ENCODE data around the gene DENND1A. TPM values are rescaled to one million over a fixed set of nuclear protein-coding genes. Genes with fewer than 3 reads are reported as not detected.

Gene DENND1A
- total and polyA plus RNA-seq, 4 donors, result 7.9 to 22.0 (median 13.9) TPM

DNA sequence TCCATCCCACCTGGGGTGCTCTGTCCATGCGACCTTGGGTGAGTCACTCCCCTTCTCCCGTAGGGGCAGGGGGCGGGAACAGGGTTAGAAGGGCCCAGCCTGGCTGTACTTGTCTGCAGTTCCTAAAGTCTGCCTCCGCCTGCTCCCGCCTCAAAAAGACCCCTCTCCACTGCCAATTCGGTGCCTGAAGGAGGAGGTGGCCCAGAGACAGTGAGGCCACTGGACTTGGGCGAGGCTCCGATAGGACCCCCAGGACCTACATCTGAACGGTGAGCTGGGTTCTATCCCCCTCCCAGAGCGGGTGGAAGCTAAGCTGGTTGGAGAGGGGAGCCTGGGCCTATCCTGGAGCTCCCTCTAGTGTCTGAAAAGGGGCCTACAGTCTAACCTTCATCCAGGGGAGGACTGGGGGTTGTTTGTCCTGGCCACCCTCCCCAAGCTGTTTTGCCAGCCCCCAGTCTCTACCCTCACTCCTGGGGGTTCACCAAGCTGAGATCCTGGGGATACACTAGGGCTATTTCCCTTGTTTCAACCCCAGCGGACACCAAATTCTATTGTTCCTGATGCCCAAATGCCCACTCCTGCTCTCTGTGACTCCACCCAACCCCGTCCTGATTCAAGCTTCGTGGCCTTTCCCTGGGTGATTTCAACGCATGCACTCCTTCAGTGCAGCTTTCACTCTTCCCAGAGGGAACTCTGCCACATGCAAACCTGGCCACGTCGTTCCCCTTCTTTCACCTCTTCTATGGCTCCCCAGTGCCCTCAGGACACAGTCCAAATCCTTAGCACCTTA lies 580.0 kb downstream of the DENND1A start (continued):
- TF ChIP-seq TAF1 (conservative IDR thresholded peaks at IDR 0.05) (no peak), FOXA1 (IDR thresholded peaks at IDR 0.05) (no peak)

DNA sequence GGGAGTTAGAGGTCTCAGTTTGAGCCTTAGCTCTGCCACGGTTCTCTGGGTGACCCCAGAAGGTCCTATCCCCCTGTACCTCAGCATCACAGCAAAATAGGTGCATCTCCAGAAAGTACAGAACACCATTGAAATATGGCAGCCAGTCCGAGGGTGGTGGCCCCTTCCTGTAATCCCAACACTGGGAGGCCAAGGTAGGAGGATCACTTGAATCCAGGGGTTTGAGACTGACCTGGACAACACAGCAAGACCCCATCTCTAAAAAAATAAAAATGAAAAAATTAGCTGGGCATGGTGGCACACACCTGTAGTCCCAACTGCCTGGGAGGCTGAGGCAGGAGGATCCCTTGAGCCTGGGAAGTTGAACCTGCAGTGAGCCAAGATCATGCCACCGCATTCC lies 580.9 kb downstream of the DENND1A start:
- no peaks in the 10 kb centered on the region for H3K9me3 ChIP-seq (ENCODE audit: control insufficient read depth in 4 of 4, low read length in 3 of 4)
- no peaks in the 10 kb centered on the region for H3K27me3 ChIP-seq (ENCODE audit: control insufficient read depth in 4 of 4, insufficient read depth in 4 of 4, low read length in 3 of 4)
- DNase-seq (ENCODE audit: low spot score), result no peak
- no peak overlapping the region for H3K27ac ChIP-seq (ENCODE audit: low read depth in 1 of 2, low read length in 2 of 2)
- TF ChIP-seq, protein P1, sequence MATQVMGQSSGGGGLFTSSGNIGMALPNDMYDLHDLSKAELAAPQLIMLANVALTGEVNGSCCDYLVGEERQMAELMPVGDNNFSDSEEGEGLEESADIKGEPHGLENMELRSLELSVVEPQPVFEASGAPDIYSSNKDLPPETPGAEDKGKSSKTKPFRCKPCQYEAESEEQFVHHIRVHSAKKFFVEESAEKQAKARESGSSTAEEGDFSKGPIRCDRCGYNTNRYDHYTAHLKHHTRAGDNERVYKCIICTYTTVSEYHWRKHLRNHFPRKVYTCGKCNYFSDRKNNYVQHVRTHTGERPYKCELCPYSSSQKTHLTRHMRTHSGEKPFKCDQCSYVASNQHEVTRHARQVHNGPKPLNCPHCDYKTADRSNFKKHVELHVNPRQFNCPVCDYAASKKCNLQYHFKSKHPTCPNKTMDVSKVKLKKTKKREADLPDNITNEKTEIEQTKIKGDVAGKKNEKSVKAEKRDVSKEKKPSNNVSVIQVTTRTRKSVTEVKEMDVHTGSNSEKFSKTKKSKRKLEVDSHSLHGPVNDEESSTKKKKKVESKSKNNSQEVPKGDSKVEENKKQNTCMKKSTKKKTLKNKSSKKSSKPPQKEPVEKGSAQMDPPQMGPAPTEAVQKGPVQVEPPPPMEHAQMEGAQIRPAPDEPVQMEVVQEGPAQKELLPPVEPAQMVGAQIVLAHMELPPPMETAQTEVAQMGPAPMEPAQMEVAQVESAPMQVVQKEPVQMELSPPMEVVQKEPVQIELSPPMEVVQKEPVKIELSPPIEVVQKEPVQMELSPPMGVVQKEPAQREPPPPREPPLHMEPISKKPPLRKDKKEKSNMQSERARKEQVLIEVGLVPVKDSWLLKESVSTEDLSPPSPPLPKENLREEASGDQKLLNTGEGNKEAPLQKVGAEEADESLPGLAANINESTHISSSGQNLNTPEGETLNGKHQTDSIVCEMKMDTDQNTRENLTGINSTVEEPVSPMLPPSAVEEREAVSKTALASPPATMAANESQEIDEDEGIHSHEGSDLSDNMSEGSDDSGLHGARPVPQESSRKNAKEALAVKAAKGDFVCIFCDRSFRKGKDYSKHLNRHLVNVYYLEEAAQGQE (IDR thresholded peaks at IDR 0.05), result no peak
- TF ChIP-seq FOXA1 (IDR thresholded peaks at IDR 0.05), result no peak
- TF ChIP-seq RAD21 (IDR thresholded peaks at IDR 0.05), result no peak
- no peak overlapping the region for H3K9ac ChIP-seq (ENCODE audit: low read depth in 1 of 2, low read length in 2 of 2)
- no peak overlapping the region for H3K4me3 ChIP-seq (ENCODE audit: low read depth in 1 of 3, low read length in 3 of 3)
- H3K36me3 ChIP-seq (ENCODE audit: control insufficient read depth in 4 of 4, insufficient read depth in 3 of 4, low read depth in 1 of 4, low read length in 3 of 4), result no peaks in the 10 kb centered on the region
- H3K4me1 ChIP-seq (ENCODE audit: control insufficient read depth in 4 of 4, insufficient read depth in 4 of 4, low read length in 3 of 4), result peaks cover 0 to 12% (median 8%) of the 10 kb centered on the region in 4 donors
- 57% methylated on average over 3 of the region's 3 CpGs for WGBS

DNA sequence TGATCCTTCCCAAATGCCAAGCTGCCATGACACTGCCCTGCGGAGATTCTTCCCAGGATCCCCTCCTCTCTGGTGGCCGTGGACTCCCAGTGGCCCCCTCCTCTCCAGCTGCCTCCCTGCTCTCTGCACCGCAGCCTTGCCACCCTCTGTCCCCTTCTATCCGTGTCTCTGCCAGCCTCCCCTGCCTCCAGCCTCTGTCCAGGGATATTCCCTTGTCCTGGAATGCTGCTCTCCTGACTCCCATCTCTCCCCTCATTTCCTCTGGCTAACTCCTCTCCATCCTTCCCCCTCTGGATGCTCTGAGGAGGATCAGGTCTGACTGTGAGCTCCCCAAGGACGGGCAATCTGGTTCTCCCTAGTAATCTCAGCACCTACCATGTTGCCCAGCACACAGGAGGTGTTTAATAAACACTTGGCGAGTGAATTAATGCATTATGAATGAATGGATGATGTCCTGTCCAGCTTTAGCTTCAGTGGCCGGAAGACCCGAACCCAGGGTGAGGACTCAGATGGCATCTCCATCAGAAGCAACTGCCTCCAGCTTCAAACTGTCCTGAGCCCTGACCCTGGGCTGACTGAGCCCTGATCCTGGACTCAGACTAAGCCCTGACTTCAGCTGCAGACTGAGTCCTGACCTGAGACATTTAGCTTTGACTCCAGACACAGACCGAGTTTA lies 581.5 kb downstream of the DENND1A start:
- 70% methylated on average over 9 of the region's 9 CpGs for WGBS
- no peak for TF ChIP-seq HNF4G (IDR thresholded peaks at IDR 0.05)
- TF ChIP-seq SP1 (IDR thresholded peaks at IDR 0.05), result no peak
- TF ChIP-seq FOXA2 (IDR thresholded peaks at IDR 0.05), result no peak
- TF ChIP-seq GABPA (IDR thresholded peaks at IDR 0.05 in 1 of 2, conservative IDR thresholded peaks at IDR 0.05 in 1 of 2), result no peak
- TF ChIP-seq RAD21 (IDR thresholded peaks at IDR 0.05), result no peak
- TF ChIP-seq RXRA (IDR thresholded peaks at IDR 0.05), result no peak
- no peak for TF ChIP-seq YY1 (IDR thresholded peaks at IDR 0.05)
- TF ChIP-seq EGR1 (IDR thresholded peaks at IDR 0.05; ENCODE audit: low read depth in 2 of 2), result no peak
- TF ChIP-seq, protein P2, sequence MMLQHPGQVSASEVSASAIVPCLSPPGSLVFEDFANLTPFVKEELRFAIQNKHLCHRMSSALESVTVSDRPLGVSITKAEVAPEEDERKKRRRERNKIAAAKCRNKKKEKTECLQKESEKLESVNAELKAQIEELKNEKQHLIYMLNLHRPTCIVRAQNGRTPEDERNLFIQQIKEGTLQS (IDR thresholded peaks at IDR 0.05), result no peak
- TF ChIP-seq, protein P3, sequence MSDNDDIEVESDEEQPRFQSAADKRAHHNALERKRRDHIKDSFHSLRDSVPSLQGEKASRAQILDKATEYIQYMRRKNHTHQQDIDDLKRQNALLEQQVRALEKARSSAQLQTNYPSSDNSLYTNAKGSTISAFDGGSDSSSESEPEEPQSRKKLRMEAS (IDR thresholded peaks at IDR 0.05), result no peak
- TF ChIP-seq NR2F2 (IDR thresholded peaks at IDR 0.05), result no peak
- TF ChIP-seq, protein P1 (IDR thresholded peaks at IDR 0.05), result no peak
- TF ChIP-seq FOXA1 (IDR thresholded peaks at IDR 0.05), result no peak
- TF ChIP-seq, protein P4, sequence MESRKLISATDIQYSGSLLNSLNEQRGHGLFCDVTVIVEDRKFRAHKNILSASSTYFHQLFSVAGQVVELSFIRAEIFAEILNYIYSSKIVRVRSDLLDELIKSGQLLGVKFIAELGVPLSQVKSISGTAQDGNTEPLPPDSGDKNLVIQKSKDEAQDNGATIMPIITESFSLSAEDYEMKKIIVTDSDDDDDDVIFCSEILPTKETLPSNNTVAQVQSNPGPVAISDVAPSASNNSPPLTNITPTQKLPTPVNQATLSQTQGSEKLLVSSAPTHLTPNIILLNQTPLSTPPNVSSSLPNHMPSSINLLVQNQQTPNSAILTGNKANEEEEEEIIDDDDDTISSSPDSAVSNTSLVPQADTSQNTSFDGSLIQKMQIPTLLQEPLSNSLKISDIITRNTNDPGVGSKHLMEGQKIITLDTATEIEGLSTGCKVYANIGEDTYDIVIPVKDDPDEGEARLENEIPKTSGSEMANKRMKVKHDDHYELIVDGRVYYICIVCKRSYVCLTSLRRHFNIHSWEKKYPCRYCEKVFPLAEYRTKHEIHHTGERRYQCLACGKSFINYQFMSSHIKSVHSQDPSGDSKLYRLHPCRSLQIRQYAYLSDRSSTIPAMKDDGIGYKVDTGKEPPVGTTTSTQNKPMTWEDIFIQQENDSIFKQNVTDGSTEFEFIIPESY (IDR thresholded peaks at IDR 0.05), result no peak
- no peak for TF ChIP-seq HNF4A (conservative IDR thresholded peaks at IDR 0.05)
- TF ChIP-seq TAF1 (conservative IDR thresholded peaks at IDR 0.05), result no peak
- TF ChIP-seq, protein P5, sequence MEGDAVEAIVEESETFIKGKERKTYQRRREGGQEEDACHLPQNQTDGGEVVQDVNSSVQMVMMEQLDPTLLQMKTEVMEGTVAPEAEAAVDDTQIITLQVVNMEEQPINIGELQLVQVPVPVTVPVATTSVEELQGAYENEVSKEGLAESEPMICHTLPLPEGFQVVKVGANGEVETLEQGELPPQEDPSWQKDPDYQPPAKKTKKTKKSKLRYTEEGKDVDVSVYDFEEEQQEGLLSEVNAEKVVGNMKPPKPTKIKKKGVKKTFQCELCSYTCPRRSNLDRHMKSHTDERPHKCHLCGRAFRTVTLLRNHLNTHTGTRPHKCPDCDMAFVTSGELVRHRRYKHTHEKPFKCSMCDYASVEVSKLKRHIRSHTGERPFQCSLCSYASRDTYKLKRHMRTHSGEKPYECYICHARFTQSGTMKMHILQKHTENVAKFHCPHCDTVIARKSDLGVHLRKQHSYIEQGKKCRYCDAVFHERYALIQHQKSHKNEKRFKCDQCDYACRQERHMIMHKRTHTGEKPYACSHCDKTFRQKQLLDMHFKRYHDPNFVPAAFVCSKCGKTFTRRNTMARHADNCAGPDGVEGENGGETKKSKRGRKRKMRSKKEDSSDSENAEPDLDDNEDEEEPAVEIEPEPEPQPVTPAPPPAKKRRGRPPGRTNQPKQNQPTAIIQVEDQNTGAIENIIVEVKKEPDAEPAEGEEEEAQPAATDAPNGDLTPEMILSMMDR (IDR thresholded peaks at IDR 0.05; ENCODE audit: low read depth, low read length, missing input control), result no peak

More for the DNA sequence above, 581.5 kb downstream of the DENND1A start:
- H3K4me3 ChIP-seq (ENCODE audit: low read depth in 1 of 3, low read length in 3 of 3), result no peak overlapping the region
- no peak overlapping the region for H3K9ac ChIP-seq (ENCODE audit: low read depth in 1 of 2, low read length in 2 of 2)
- no peak overlapping the region for H3K27ac ChIP-seq (ENCODE audit: low read depth in 1 of 2, low read length in 2 of 2)
- H3K27me3 ChIP-seq (ENCODE audit: control insufficient read depth in 4 of 4, insufficient read depth in 4 of 4, low read length in 3 of 4), result no peaks in the 10 kb centered on the region
- H3K4me1 ChIP-seq (ENCODE audit: control insufficient read depth in 4 of 4, insufficient read depth in 4 of 4, low read length in 3 of 4), result peaks cover 0 to 10% (median 6%) of the 10 kb centered on the region in 4 donors
- no peak for DNase-seq (ENCODE audit: low spot score)
- H3K36me3 ChIP-seq (ENCODE audit: control insufficient read depth in 4 of 4, insufficient read depth in 3 of 4, low read depth in 1 of 4, low read length in 3 of 4), result no peaks in the 10 kb centered on the region
- H3K9me3 ChIP-seq (ENCODE audit: control insufficient read depth in 4 of 4, low read length in 3 of 4), result no peaks in the 10 kb centered on the region
